Left hindlimb (tissue), 1 donor: ENCODE data around the gene ATP9A.
"Not testable (repeated sequence)": the region's sequence is repeated elsewhere in the genome, so short reads cannot be mapped to it uniquely, and the experiment has no call there.

Experiments used
- DNase-seq: peaks from one replicate; pipeline ENCODE4 v3.0.0-alpha.2; 2018

ATP9A gene

GRCh38 chr20:51752343-51752951 lies 15.7 kb downstream of the ATP9A start:
- DNase-seq = no peak

DNA sequence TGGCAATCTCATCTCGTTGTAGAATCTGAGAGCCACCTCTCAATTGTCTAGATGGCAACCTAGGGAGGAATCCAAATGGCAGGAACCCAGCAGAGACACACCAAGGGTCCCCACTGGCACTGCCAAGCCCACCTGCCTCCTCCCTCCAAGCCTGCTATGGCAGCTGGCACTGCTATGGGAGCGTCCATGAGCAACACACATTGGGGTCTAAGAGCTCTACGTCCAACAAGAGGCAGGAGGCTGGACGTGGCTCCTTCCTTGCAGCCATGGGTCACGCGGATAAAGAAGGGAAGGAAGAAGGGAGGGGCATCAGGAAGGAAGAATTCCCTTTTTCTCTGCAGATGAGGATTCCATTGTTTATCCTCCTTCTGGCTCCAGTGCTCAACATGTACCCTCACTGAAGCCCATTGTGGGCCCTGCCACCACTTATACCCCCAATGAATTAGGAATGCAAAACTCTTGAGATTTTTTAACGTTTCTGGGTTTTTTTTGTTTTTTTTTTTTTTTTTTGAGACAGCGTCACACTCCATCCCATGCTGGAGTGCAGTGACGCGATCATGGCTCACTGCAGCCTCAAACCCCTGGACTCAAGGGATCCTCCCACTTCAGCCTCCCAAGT lies 17.3 kb downstream of the ATP9A start:
- no peak for DNase-seq

DNA sequence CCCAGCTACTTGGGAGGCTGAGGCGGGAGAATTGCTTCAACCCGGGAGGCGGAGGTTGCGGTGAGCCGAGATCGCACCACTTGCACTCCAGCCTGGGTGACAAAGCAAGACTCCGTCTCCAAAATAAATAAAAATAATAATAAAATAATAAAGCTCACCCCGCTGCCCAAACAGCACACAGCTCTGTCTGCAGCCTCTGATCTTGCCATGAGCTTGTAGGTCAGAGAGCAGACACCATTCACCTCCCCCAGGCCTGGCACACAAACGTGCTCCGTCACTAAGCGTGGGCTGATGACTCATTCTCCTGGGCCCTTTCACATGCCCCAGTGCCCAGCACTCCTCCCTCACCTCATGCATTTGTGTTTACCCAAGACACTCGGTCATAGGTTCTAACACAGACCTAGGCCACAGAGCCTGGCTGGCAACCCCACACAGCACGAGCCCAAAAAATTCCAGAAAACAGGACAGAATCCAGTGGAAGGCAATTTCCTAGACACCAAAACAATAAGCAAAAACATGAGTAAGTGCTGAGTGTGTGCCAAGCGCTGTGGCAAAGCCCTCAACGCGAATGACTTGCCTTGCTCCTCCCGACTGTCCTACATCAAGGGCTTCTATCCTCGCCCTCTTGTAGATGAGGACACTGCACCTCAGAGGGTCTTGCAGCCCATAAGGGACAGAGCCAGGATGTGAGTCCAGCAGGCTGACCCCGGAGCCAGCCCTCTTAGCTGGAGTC lies 18.0 kb downstream of the ATP9A start:
- no peak for DNase-seq

GRCh38 chr20:51749674-51750036 lies 18.5 kb downstream of the ATP9A start:
- no peak for DNase-seq

- no peak for DNase-seq
Measured at GRCh38 chr20:51747182-51747911, 20.8 kb downstream of the ATP9A start.

- no peak for DNase-seq
Measured at GRCh38 chr20:51745804-51746203, 22.4 kb downstream of the ATP9A start.

GRCh38 chr20:51740838-51741237 lies 27.4 kb downstream of the ATP9A start:
- DNase-seq = no peak

DNA sequence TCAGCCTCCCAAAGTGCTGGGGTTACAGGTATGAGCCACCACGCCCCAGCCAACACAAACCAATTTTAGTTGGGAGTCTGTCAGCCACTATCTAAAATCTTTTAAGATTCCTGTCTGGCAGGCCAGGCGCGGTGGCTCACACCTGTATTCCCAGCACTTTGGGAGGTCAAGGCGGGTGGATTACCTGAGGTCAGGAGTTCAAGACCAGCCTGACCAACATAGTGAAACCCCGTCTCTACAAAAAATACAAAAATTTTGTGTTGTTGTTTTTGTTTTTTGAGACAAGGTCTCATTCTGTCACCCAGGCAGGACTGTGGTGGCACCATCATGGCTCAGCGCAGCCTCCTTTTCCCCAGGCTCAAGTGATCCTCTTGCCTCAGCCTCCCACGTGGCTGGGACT lies 27.9 kb downstream of the ATP9A start:
- not testable (repeated sequence) for DNase-seq

GRCh38 chr20:51739722-51740249 lies 28.4 kb downstream of the ATP9A start:
- no peak for DNase-seq

GRCh38 chr20:51738877-51739447 lies 29.2 kb downstream of the ATP9A start:
- DNase-seq = no peak

GRCh38 chr20:51738261-51738660 lies 29.9 kb downstream of the ATP9A start:
- DNase-seq = not testable (repeated sequence)

GRCh38 chr20:51736947-51737346 lies 31.2 kb downstream of the ATP9A start:
- no peak for DNase-seq

DNA sequence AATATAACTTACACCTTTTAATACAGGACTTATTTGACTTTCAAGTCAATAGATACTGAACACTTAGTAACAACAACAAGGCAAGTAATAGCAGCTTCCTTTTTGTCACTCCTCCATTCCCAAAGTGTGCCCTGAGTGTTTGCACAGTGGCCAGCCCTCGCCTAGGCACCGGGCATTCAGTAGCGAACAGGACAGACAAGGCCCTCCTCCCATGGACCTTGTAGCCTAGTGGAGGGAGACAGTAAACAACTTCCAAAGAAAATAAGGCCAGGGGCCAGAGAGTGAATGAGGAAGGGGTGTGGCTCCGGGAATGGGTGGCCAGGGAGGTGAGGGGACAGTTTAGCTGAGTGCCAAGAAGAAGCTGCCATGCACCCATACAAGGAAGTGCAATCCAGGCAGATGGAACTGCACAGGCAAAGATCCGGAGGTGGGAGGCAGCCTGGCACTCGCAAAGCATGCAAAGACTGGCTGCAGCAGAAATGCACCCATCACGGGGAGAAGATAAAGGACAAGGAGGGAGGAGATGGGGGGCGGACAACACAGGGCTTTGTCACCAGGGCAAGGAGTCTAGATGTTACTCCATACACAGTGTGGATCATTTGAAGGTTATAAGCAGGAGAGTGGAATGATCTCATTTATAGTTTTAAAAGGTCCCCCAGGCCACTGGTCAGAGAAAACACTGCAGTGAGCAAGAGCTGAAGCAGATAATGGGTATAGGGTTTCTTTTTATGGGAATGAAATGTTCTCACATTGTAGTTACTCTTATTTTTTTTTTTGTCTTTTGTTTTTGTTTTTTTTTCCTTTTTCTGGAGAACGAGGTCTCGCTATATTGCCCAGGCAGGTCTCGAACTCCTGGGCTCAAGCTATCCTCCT lies 32.2 kb downstream of the ATP9A start:
- DNase-seq = no peak

DNA sequence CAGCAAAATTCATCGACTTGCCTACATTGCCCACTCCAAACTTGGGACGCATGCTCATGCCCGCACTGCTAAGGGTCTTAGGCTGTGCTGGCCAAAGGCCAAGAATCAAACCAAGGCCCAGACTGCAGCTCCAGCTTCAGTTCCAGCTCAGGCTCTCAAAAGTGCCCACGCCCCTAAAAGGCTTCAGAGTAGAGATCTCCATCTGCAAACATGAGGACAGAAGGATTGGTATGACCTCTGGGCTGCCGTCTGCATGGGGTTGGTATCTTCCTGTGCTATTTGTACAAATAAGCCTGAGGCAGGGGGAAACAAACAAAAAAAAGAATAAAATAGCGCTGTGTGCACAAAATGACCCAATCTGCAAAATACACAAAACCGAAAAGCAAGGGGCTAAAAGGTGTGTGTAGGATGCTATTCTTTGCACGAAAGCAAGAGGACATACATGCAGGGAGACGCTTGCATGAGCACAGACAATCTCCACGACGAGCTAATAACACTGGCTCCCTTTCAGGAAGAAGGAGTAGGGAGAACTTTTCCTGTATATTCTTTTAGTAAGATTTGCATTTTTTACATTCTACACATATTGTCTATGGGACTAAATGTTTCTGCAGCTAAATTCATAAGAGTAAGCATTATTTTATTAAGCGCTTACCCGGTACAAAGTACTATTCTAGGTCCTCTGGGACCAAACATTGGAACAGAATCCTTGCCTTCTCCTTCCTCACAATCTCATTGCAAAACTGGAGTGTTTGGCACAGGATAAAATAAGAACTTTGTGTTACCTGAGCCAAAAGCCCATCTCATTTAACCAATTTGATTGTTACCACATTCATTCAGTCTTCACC lies 33.1 kb downstream of the ATP9A start:
- no peak for DNase-seq

DNA sequence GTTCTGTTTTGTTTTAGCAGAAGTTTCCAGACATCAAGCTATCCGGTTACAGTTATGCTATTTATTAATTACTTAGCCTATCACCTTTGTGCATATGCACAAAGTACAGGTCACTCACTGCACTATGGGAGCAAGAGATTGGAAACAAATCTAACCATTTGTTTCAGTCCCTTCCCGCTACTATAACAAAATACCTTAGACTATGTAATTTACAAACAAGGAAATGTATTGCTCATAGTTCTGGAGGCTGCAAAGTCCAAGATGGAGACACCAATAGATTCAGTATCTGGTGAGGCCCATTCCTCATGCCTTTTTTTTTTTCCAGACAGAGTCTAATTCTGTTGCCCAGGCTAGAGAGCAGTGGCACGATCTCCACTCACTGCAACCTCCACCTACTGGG lies 35.1 kb downstream of the ATP9A start:
- no peak for DNase-seq

GRCh38 chr20:51732096-51732791 lies 35.9 kb downstream of the ATP9A start:
- DNase-seq = no peak

GRCh38 chr20:51731731-51732095 lies 36.5 kb downstream of the ATP9A start:
- no peak for DNase-seq

DNA sequence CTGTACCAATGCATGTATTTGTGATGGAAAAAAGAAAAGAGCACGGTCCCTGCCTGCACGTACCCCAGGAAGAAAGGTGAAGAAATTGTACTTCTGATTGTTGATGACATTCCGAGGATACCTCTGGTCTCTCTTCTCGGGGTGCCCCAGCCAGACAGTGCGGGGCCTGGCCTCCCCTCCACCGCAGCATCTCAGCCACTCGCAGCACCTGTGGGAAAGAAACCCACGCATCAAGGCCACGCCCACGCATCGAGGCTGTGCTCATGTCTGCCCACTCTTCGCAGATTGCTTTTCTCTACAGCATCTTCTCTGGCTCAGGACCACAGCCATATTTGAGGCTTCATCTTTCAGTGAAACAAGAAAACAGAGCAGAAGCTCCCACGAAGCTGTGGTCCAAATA lies 38.4 kb downstream of the ATP9A start:
- DNase-seq = no peak

DNA sequence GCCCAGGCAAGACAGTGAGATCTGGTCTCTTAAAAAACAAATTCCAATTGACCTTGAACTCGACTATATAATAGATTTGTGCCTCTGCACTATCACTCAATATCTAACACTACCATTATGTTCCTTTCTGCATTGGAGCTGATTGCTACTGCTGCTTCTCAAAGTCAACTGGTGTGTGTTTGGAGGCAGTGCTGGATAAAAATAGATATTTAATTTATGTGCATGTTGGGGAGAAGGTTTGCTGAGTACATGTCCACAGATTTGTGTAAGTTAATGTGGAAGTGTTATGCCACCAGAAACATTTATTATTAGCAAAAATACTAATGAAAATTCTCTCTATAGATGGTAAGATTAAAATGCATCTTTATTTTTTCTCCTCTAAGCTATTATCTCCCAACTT lies 39.5 kb downstream of the ATP9A start:
- no peak for DNase-seq

DNA sequence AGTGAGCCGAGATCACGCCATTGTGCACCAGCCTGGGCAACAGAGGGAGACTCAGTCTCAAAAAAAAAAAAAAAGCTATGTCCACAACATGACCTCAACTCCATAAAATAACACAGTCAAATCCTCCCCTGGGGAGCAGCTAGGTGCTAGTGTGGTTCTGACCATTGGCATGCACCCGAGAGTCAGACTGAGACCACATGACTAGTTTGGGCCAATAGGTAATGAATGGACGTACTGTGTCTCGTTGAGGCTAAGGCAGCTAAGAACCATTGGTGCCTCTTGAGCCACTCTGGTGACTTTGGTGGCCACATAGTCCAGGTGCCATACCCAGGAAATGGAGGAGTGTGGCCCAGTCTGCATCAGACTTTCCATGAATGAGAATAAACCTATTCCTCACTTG lies 40.3 kb downstream of the ATP9A start:
- DNase-seq = no peak
